K562 (cell line): ENCODE data around the gene COASY. TPM values are rescaled to one million over a fixed set of nuclear protein-coding genes. Genes with fewer than 3 reads are reported as not detected.

Experiments used
- ATAC-seq: fragments of 200-7000 bp; cut with Tn5 transposase; 3 replicates; pipeline ENCODE4 v1.9.1; 2020; ENCODE audit warnings: moderate library complexity
- BruUV-seq: library from RNA; stranded (reverse); fragments of 400-500 nt; replicated peaks from 2 replicates; lab custom pipeline; 2021; lab: Mats Ljungman, UMichigan
- CTCF ChIA-PET: fragments of 300-600 bp; formaldehyde crosslinking; extraction: SDS; loops from one replicate; lab custom pipeline; 2021; ENCODE audit warnings: low intra/inter-chr PET ratio; lab: Yijun Ruan, JAX
- POLR2A ChIA-PET: fragments of 300-600, 350-650 bp; sonication (Branson Sonifier 250); formaldehyde crosslinking; extraction: SDS; loops from one replicate; lab custom pipeline; 2021; ENCODE audit warnings: antibody characterized with exemption, inconsistent platforms; lab: Yijun Ruan, JAX
- DNase-seq, 4 experiments: peaks; one replicate each; pipeline versions ENCODE4 v3.0.0 to v3.0.0-alpha.2; 2011 to 2018; ENCODE audit warnings: low spot score in 3 of 4, mixed read lengths in 3 of 4; ENCODE audit errors: extremely low read depth in 1 of 4
- FAIRE-seq: peaks from 2 replicates; lab custom pipeline; 2011; peaks lifted over from hg19 to GRCh38; lab: Jason Lieb, UNC
- H2AFZ ChIP-seq: 2 replicates; pipeline ENCODE4 v1.6.0; 2011; ENCODE audit warnings: low read depth, low read length, control low read depth, inconsistent platforms
- H3K27ac ChIP-seq: fragments of 200-600 bp; 3 replicates; pipeline ENCODE4 v1.8.0; 2011; ENCODE audit warnings: low read depth, mild to moderate bottlenecking, control low read depth, inconsistent platforms, low read length, moderate library complexity, mixed read lengths; ENCODE audit errors: extremely low read depth
- H3K27me3 ChIP-seq, 2 experiments: fragments of 300-600 bp in 1 of 2; 2 replicates in 1 of 2; 3 replicates in 1 of 2; pipeline versions ENCODE4 v1.6.0 to v1.8.0; 2011; ENCODE audit warnings: inconsistent platforms in 2 of 2, low read length in 2 of 2, mild to moderate bottlenecking in 1 of 2, mixed read lengths in 1 of 2, moderate library complexity in 1 of 2; ENCODE audit not compliant: control insufficient read depth in 2 of 2, insufficient read depth in 2 of 2
- H3K36me3 ChIP-seq: fragments of 300-600 bp; 3 replicates; pipeline ENCODE4 v1.8.0; 2011; ENCODE audit warnings: mild to moderate bottlenecking, low read length, inconsistent platforms; ENCODE audit not compliant: control insufficient read depth, insufficient read depth
- H3K4me1 ChIP-seq, 2 experiments: fragments of 200-600 bp in 1 of 2; replicated peaks in 1 of 2; 2 replicates in 1 of 2; 3 replicates in 1 of 2; pipeline versions ENCODE4 v1.5.1 to v1.8.0; 2011; ENCODE audit warnings: inconsistent platforms in 2 of 2, low read length in 2 of 2, mild to moderate bottlenecking in 1 of 2, mixed read lengths in 1 of 2, moderate library complexity in 1 of 2; ENCODE audit not compliant: control insufficient read depth in 2 of 2, insufficient read depth in 2 of 2
- H3K4me2 ChIP-seq: 2 replicates; pipeline ENCODE4 v1.6.1; 2011; ENCODE audit warnings: low read length, control low read depth, inconsistent platforms, mixed read lengths; ENCODE audit not compliant: insufficient read depth
- H3K4me3 ChIP-seq: fragments of 200-600 bp; sonication (generic), shearing (Covaris generic); 2 replicates; pipeline ENCODE4 v1.5.1; 2016; ENCODE audit warnings: control low read depth, inconsistent platforms
- H3K79me2 ChIP-seq: fragments of 200-600 bp; 3 replicates; pipeline ENCODE4 v1.8.0; 2011; ENCODE audit warnings: low read length, inconsistent platforms; ENCODE audit not compliant: control insufficient read depth, insufficient read depth
- H3K9ac ChIP-seq, 2 experiments: 2 replicates each; pipeline versions ENCODE4 v1.6.0 to v1.6.1; 2011; ENCODE audit warnings: low read depth in 2 of 2, low read length in 2 of 2, control low read depth in 1 of 2, inconsistent platforms in 1 of 2, mild to moderate bottlenecking in 1 of 2, mixed read lengths in 1 of 2; ENCODE audit not compliant: insufficient read depth in 1 of 2
- H3K9me1 ChIP-seq: one replicate; pipeline ENCODE4 v1.6.0; 2011; ENCODE audit warnings: inconsistent platforms, mild to moderate bottlenecking, low read length, moderate library complexity; ENCODE audit not compliant: control insufficient read depth, insufficient read depth
- H3K9me3 ChIP-seq: replicated peaks from 2 replicates; pipeline ENCODE4 v1.5.1; 2011; ENCODE audit warnings: low read depth, low read length, inconsistent platforms; ENCODE audit not compliant: control insufficient read depth, insufficient read depth
- H4K20me1 ChIP-seq: replicated peaks from 2 replicates; pipeline ENCODE4 v1.6.1; 2011; ENCODE audit warnings: low read length, inconsistent platforms, mixed read lengths; ENCODE audit not compliant: control insufficient read depth, insufficient read depth
- ATF6 ChIP-seq: sonication (generic); formaldehyde crosslinking; IDR thresholded peaks from 2 replicates; pipeline ENCODE4 v1.4.0; 2020; ENCODE audit warnings: mild to moderate bottlenecking, missing genetic modification reagents
- BRCA1 ChIP-seq, 2 experiments: fragments of 450-650 bp in 1 of 2; sonication (generic) in 1 of 2; formaldehyde crosslinking in 1 of 2; IDR thresholded peaks; 2 replicates each; pipeline versions ENCODE4 v1.5.0 to v1.6.1; 2017 to 2020; ENCODE audit warnings: mild to moderate bottlenecking in 1 of 2, missing genetic modification reagents in 1 of 2
- CTCF ChIP-seq, 3 experiments: IDR thresholded peaks in 2 of 3; conservative IDR thresholded peaks in 1 of 3; 2 replicates each; pipeline ENCODE4 v1.5.1; 2011 to 2012; ENCODE audit warnings: low read length in 3 of 3, mild to moderate bottlenecking in 3 of 3, control low read depth in 2 of 3, improper control_type of control experiment in 1 of 3, inconsistent platforms in 1 of 3, low read depth in 1 of 3, mixed read lengths in 1 of 3, moderate library complexity in 1 of 3; ENCODE audit not compliant: insufficient read depth in 2 of 3
- E2F3 ChIP-seq: fragments of 250-450 bp; sonication (Bioruptor Pico); IDR thresholded peaks from 2 replicates; pipeline ENCODE4 v1.4.0; 2020; ENCODE audit warnings: mild to moderate bottlenecking
- LARP7 ChIP-seq: fragments of 450-650 bp; IDR thresholded peaks from 2 replicates; pipeline ENCODE4 v1.6.1; 2016
- LCOR ChIP-seq: sonication (generic); formaldehyde crosslinking; IDR thresholded peaks from 2 replicates; pipeline ENCODE4 v1.8.0; 2022; ENCODE audit warnings: mild to moderate bottlenecking, missing genetic modification reagents
- MCM3 ChIP-seq: fragments of 450-650 bp; IDR thresholded peaks from 2 replicates; pipeline ENCODE4 v1.6.1; 2016
- NKRF ChIP-seq: fragments of 450-650 bp; IDR thresholded peaks from 2 replicates; pipeline ENCODE4 v1.6.1; 2016; ENCODE audit warnings: borderline replicate concordance
- POLR2H ChIP-seq: IDR thresholded peaks from 2 replicates; pipeline ENCODE4 v1.6.1; 2016; ENCODE audit warnings: missing genetic modification characterization, low read depth, mild to moderate bottlenecking, control low read depth, missing compliant biosample characterization, moderate library complexity
- RBM15 ChIP-seq: fragments of 200-400 bp; formaldehyde crosslinking; IDR thresholded peaks from 2 replicates; pipeline ENCODE4 v1.6.1; 2018; ENCODE audit warnings: mild to moderate bottlenecking, low read length, moderate library complexity; ENCODE audit not compliant: insufficient read depth
- TFAP4 ChIP-seq: sonication (generic); formaldehyde crosslinking; IDR thresholded peaks from 2 replicates; pipeline ENCODE4 v1.8.0; 2022; ENCODE audit warnings: missing genetic modification reagents, mild to moderate bottlenecking, moderate library complexity, borderline replicate concordance
- ZBTB5 ChIP-seq: fragments of 450-650 bp; IDR thresholded peaks from 2 replicates; pipeline ENCODE4 v1.6.1; 2017; ENCODE audit warnings: antibody characterized with exemption
- ZNF780A ChIP-seq: fragments of 250-450 bp; sonication (Bioruptor Pico); IDR thresholded peaks from 2 replicates; pipeline ENCODE4 v1.5.0; 2021; ENCODE audit warnings: mild to moderate bottlenecking
- WGBS: fragments of 100-300 bp; shearing (Covaris generic); methylation state at CpG from one replicate; pipeline ENCODE4 v1.1.6; 2016; ENCODE audit warnings: low coverage, mixed read lengths; ENCODE audit not compliant: insufficient coverage; ENCODE audit errors: missing lambda C conversion rate; 5-methylcytosine and 5-hydroxymethylcytosine counted together
- in situ Hi-C: fragments of 300-500 bp; cut with MboI; formaldehyde crosslinking; loops from 4 replicates; pipeline ENCODE4 v1.15.0; 2018; ENCODE audit warnings: inconsistent platforms, mixed read lengths
- intact Hi-C: fragments of 100-400 bp; cut with micrococcal nuclease; formaldehyde crosslinking; loops from 2 replicates; pipeline ENCODE4 v1.14.2; 2022
- polyA plus RNA-seq, 8 experiments: library from polyadenylated mRNA; depleted of rRNA in 4 of 8; stranded (reverse) in 5 of 8; unstranded in 3 of 8; fragments of >200 nt; fragmentation: Nextera tagmentation in 2 of 8; fragmentation: Illumina TruSeq in 1 of 8; extraction: Ambion mirVana in 2 of 8; extraction: Trizol in 1 of 8; gene quantifications; 2 replicates each; pipeline versions ENCODE4 v1.2.1 to v1.2.3, GENCODE V29; 2011 to 2014; ENCODE audit warnings: inconsistent platforms in 1 of 8, missing spikeins in 1 of 8
- total RNA-seq, 7 experiments: library from RNA; depleted of rRNA in 6 of 7; stranded (reverse); fragments of >200 nt in 6 of 7; fragmentation: Illumina TruSeq in 2 of 7; extraction: Trizol in 2 of 7; gene quantifications; 2 replicates each; pipeline versions ENCODE4 v1.2.1 to v1.2.3, GENCODE V29; 2011 to 2021; ENCODE audit warnings: low replicate concordance in 1 of 7

COASY gene
- total and polyA plus RNA-seq, 9 of the 15 experiments (the other 6 are each of a cell fraction or from before 2014, with no cell fraction given): 25.4 to 175 (median 62.3) TPM

- H2AFZ ChIP-seq: no peak overlapping the region
- TF ChIP-seq RBM15 (no peak), POLR2H (tag) (no peak), ATF6 (CRISPR knock-in tag) (no peak), CTCF (IDR thresholded peaks at IDR 0.05 in 2 of 3, conservative IDR thresholded peaks at IDR 0.05 in 1 of 3; ENCODE audit: insufficient read depth in 2 of 3, low read depth in 1 of 3, low read length in 3 of 3) (no peak), ZNF780A (CRISPR knock-in tag) (no peak), LARP7 (no peak), E2F3 (CRISPR knock-in tag) (no peak), TFAP4 (CRISPR knock-in tag) (no peak), NKRF (no peak), BRCA1 (IDR thresholded peaks at IDR 0.05) (no peak), BRCA1 (CRISPR knock-in tag; IDR thresholded peaks at IDR 0.05) (no peak), LCOR (CRISPR knock-in tag) (no peak), ZBTB5 (no peak), MCM3 (no peak)
Measured at GRCh38 chr17:42526031-42526444, 35.9 kb upstream of the COASY start.

More at GRCh38 chr17:42526031-42526444, 35.9 kb upstream of the COASY start:
- Histone ChIP-seq H3K4me1 (peaks cover 25 to 59% of the 10 kb centered on the region in 2 experiments), H3K9me3 (no peaks in the 10 kb centered on the region), H3K79me2 (no peaks in the 10 kb centered on the region), H4K20me1 (no peaks in the 10 kb centered on the region), H3K36me3 (peaks cover 25% of the 10 kb centered on the region; the same call in 2 of the 3 replicates), H3K27ac (no peak overlapping the region), H3K27me3 (no peaks in the 10 kb centered on the region), H3K4me2 (no peak overlapping the region), H3K4me3 (no peak overlapping the region), H3K9ac (no peak overlapping the region), H3K9me1 (no peaks in the 10 kb centered on the region)
- BruUV-seq: no TSS peak
- WGBS: 86% methylated on average over 6 of the region's 6 CpGs
- ChIA-PET CTCF (interaction anchor here (2.3 kb wide), 1 partner anchor 203 kb away, joined by 15 read pairs; no protein-coding TSS in a partner anchor), POLR2A (no interaction called here)
- no peak for ATAC-seq
- FAIRE-seq: no peak
- intact Hi-C loops (no loop called here), in situ Hi-C loops (loop anchor here (5.0 kb wide), 2 partner anchors 104 to 204 kb away; partner anchors contain the start of gene CAVIN1)
- DNase-seq: no peak
